Thyroid gland (tissue), 4 donors: ENCODE results near the gene TUBB1.

Source experiments
- CTCF ChIP-seq, 6 experiments: fragments of 200-600 bp in 3 of 6; fragments of 450-650 bp in 3 of 6; sonication (generic) in 3 of 6; IDR thresholded peaks; one replicate each; pipeline ENCODE4 v1.5.1; 2016 to 2019; ENCODE audit warnings: antibody characterized with exemption in 6 of 6, mild to moderate bottlenecking in 2 of 6, inconsistent platforms in 1 of 6, moderate library complexity in 1 of 6
- POLR2A ChIP-seq, 2 donors: fragments of 450-650 bp; IDR thresholded peaks; one replicate each; pipeline ENCODE4 v1.6.1; 2017; ENCODE audit warnings: antibody characterized with exemption in 2 of 2, mild to moderate bottlenecking in 2 of 2, moderate library complexity in 1 of 2

GRCh38 chr20:59015812-59016711 is 3.2 kb upstream of the TUBB1 start:
- no peak for TF ChIP-seq CTCF (IDR thresholded peaks at IDR 0.05)
- no peak for TF ChIP-seq POLR2A (IDR thresholded peaks at IDR 0.05)
